Measurements from ENCODE around the gene TLK2.
"Not testable (repeated sequence)": the region's sequence is repeated elsewhere in the genome, so short reads cannot be mapped to it uniquely, and the experiment has no call there.

DNA sequence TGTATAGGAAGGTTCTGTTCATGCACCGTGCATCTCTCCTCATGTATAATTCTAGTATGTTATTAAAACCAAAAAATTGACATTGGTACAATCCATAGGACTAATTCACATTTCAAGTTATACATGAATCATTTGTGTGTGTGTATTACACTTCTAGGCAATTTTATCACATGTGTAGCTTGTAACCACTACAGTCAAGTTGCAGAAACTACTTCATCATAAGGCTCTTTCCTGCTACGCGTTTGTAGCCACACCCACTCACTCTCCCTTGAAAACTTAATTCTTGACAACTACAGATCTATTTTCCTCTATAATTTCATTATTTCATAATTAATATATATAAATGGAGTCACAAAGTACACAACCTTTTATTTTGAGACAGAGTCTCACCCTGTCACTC, 32.4 kb downstream of the TLK2 start:
- TF ChIP-seq, protein P1, sequence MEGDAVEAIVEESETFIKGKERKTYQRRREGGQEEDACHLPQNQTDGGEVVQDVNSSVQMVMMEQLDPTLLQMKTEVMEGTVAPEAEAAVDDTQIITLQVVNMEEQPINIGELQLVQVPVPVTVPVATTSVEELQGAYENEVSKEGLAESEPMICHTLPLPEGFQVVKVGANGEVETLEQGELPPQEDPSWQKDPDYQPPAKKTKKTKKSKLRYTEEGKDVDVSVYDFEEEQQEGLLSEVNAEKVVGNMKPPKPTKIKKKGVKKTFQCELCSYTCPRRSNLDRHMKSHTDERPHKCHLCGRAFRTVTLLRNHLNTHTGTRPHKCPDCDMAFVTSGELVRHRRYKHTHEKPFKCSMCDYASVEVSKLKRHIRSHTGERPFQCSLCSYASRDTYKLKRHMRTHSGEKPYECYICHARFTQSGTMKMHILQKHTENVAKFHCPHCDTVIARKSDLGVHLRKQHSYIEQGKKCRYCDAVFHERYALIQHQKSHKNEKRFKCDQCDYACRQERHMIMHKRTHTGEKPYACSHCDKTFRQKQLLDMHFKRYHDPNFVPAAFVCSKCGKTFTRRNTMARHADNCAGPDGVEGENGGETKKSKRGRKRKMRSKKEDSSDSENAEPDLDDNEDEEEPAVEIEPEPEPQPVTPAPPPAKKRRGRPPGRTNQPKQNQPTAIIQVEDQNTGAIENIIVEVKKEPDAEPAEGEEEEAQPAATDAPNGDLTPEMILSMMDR (conservative IDR thresholded peaks at IDR 0.05; ENCODE audit: low read depth in 2 of 2), result not testable (repeated sequence)
- not testable (repeated sequence) for TF ChIP-seq POLR2AphosphoS5 (IDR thresholded peaks at IDR 0.05; ENCODE audit: low read depth); EZH2phosphoT487 (IDR thresholded peaks at IDR 0.05; ENCODE audit: unreplicated experiment); ZNF114 (CRISPR knock-in tag; IDR thresholded peaks at IDR 0.05); EZH2 (IDR thresholded peaks at IDR 0.05; ENCODE audit: low read depth, unreplicated experiment); STAT1 (IDR thresholded peaks at IDR 0.05; ENCODE audit: unreplicated experiment); CREB1 (CRISPR knock-in tag; IDR thresholded peaks at IDR 0.05; ENCODE audit: low read depth); JUNB (IDR thresholded peaks at IDR 0.05; ENCODE audit: unreplicated experiment); NANOG (IDR thresholded peaks at IDR 0.05; ENCODE audit: borderline replicate concordance); ZNF331 (CRISPR knock-in tag; IDR thresholded peaks at IDR 0.05; ENCODE audit: low read depth)
- TF ChIP-seq, protein P2, sequence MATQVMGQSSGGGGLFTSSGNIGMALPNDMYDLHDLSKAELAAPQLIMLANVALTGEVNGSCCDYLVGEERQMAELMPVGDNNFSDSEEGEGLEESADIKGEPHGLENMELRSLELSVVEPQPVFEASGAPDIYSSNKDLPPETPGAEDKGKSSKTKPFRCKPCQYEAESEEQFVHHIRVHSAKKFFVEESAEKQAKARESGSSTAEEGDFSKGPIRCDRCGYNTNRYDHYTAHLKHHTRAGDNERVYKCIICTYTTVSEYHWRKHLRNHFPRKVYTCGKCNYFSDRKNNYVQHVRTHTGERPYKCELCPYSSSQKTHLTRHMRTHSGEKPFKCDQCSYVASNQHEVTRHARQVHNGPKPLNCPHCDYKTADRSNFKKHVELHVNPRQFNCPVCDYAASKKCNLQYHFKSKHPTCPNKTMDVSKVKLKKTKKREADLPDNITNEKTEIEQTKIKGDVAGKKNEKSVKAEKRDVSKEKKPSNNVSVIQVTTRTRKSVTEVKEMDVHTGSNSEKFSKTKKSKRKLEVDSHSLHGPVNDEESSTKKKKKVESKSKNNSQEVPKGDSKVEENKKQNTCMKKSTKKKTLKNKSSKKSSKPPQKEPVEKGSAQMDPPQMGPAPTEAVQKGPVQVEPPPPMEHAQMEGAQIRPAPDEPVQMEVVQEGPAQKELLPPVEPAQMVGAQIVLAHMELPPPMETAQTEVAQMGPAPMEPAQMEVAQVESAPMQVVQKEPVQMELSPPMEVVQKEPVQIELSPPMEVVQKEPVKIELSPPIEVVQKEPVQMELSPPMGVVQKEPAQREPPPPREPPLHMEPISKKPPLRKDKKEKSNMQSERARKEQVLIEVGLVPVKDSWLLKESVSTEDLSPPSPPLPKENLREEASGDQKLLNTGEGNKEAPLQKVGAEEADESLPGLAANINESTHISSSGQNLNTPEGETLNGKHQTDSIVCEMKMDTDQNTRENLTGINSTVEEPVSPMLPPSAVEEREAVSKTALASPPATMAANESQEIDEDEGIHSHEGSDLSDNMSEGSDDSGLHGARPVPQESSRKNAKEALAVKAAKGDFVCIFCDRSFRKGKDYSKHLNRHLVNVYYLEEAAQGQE (IDR thresholded peaks at IDR 0.05; ENCODE audit: unreplicated experiment), result not testable (repeated sequence)
- TF ChIP-seq, protein P3, sequence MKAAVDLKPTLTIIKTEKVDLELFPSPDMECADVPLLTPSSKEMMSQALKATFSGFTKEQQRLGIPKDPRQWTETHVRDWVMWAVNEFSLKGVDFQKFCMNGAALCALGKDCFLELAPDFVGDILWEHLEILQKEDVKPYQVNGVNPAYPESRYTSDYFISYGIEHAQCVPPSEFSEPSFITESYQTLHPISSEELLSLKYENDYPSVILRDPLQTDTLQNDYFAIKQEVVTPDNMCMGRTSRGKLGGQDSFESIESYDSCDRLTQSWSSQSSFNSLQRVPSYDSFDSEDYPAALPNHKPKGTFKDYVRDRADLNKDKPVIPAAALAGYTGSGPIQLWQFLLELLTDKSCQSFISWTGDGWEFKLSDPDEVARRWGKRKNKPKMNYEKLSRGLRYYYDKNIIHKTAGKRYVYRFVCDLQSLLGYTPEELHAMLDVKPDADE (IDR thresholded peaks at IDR 0.05), result not testable (repeated sequence)
- TF ChIP-seq, protein P4, sequence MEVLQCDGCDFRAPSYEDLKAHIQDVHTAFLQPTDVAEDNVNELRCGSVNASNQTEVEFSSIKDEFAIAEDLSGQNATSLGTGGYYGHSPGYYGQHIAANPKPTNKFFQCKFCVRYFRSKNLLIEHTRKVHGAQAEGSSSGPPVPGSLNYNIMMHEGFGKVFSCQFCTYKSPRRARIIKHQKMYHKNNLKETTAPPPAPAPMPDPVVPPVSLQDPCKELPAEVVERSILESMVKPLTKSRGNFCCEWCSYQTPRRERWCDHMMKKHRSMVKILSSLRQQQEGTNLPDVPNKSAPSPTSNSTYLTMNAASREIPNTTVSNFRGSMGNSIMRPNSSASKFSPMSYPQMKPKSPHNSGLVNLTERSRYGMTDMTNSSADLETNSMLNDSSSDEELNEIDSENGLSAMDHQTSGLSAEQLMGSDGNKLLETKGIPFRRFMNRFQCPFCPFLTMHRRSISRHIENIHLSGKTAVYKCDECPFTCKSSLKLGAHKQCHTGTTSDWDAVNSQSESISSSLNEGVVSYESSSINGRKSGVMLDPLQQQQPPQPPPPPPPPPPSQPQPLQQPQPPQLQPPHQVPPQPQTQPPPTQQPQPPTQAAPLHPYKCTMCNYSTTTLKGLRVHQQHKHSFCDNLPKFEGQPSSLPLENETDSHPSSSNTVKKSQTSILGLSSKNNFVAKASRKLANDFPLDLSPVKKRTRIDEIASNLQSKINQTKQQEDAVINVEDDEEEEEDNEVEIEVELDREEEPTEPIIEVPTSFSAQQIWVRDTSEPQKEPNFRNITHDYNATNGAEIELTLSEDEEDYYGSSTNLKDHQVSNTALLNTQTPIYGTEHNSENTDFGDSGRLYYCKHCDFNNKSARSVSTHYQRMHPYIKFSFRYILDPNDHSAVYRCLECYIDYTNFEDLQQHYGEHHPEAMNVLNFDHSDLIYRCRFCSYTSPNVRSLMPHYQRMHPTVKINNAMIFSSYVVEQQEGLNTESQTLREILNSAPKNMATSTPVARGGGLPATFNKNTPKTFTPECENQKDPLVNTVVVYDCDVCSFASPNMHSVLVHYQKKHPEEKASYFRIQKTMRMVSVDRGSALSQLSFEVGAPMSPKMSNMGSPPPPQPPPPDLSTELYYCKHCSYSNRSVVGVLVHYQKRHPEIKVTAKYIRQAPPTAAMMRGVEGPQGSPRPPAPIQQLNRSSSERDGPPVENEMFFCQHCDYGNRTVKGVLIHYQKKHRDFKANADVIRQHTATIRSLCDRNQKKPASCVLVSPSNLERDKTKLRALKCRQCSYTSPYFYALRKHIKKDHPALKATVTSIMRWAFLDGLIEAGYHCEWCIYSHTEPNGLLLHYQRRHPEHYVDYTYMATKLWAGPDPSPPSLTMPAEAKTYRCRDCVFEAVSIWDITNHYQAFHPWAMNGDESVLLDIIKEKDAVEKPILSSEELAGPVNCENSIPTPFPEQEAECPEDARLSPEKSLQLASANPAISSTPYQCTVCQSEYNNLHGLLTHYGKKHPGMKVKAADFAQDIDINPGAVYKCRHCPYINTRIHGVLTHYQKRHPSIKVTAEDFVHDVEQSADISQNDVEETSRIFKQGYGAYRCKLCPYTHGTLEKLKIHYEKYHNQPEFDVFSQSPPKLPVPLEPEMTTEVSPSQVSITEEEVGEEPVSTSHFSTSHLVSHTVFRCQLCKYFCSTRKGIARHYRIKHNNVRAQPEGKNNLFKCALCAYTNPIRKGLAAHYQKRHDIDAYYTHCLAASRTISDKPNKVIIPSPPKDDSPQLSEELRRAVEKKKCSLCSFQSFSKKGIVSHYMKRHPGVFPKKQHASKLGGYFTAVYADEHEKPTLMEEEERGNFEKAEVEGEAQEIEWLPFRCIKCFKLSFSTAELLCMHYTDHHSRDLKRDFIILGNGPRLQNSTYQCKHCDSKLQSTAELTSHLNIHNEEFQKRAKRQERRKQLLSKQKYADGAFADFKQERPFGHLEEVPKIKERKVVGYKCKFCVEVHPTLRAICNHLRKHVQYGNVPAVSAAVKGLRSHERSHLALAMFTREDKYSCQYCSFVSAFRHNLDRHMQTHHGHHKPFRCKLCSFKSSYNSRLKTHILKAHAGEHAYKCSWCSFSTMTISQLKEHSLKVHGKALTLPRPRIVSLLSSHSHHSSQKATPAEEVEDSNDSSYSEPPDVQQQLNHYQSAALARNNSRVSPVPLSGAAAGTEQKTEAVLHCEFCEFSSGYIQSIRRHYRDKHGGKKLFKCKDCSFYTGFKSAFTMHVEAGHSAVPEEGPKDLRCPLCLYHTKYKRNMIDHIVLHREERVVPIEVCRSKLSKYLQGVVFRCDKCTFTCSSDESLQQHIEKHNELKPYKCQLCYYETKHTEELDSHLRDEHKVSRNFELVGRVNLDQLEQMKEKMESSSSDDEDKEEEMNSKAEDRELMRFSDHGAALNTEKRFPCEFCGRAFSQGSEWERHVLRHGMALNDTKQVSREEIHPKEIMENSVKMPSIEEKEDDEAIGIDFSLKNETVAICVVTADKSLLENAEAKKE (CRISPR knock-in tag; IDR thresholded peaks at IDR 0.05), result not testable (repeated sequence)
